ENCODE data around the gene AGFG1. TPM values are rescaled to one million over a fixed set of nuclear protein-coding genes. Genes with fewer than 3 reads are reported as not detected.

AGFG1 gene
- total RNA-seq, 1 donor from 2014 or later: 84.1 TPM

GRCh38 chr2:227462972-227463931, 8.7 kb upstream of the AGFG1 start:
- H2AFZ ChIP-seq (ENCODE audit: low read depth, low read length): peak overlapping the region; percentile 3
- TF ChIP-seq CTCF (IDR thresholded peaks at IDR 0.05; ENCODE audit: insufficient read depth, low read depth, low read length) (no peak), EZH2 (IDR thresholded peaks at IDR 0.05; ENCODE audit: insufficient read depth, low read length) (no peak)
- H3K27ac ChIP-seq (ENCODE audit: low read depth, low read length): no peak overlapping the region
- Mint-ChIP-seq H3K4me3 (ENCODE audit: unreplicated experiment) (no peak overlapping the region), H3K27me3 (ENCODE audit: low read depth, unreplicated experiment) (no peaks in the 10 kb centered on the region), H3K9me3 (ENCODE audit: unreplicated experiment) (no peaks in the 10 kb centered on the region), H3K27ac (ENCODE audit: unreplicated experiment) (no peak overlapping the region), H3K36me3 (ENCODE audit: low read depth, unreplicated experiment) (no peaks in the 10 kb centered on the region), H3K4me1 (ENCODE audit: low read depth, unreplicated experiment) (peaks cover 30% of the 10 kb centered on the region)
- peaks cover 28% of the 10 kb centered on the region for H3K4me1 ChIP-seq (ENCODE audit: insufficient read depth, low read length)
- H3K9me3 ChIP-seq (ENCODE audit: insufficient read depth, low read depth, low read length): no peaks in the 10 kb centered on the region
- DNase-seq (ENCODE audit: low read depth) (no peak), FAIRE-seq (no peak)
- no peak overlapping the region for H3K9ac ChIP-seq (ENCODE audit: low read length)
- H3K79me2 ChIP-seq (ENCODE audit: insufficient read depth, low read length): no peaks in the 10 kb centered on the region
- no peaks in the 10 kb centered on the region for H3K27me3 ChIP-seq (ENCODE audit: insufficient read depth, low read length)
- H3K4me2 ChIP-seq (ENCODE audit: low read length): no peak overlapping the region
- no peak overlapping the region for H3K4me3 ChIP-seq (ENCODE audit: insufficient read depth, low read depth, low read length)
- no peaks in the 10 kb centered on the region for H4K20me1 ChIP-seq (ENCODE audit: insufficient read depth, low read length)
- H3K36me3 ChIP-seq (ENCODE audit: insufficient read depth, low read length): no peaks in the 10 kb centered on the region

DNA sequence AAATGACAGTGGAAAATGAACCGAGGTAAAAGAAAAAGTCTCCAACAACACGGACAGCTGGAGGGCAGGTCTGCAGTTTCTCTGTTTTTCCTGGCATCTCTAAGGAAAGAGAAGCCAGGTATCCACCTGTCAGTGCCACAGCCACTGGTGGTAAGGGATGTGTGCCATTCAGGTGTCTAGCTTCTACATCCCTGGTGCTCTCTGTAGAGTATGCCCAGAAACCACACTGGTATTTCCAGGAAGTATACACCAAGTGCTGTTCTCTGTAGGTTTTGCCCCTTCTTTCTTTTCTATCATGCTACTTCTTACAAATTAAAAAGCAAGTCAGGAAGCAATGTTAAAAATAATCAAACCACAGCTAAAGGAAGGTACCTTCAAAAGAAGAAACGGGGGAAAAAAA, 7.6 kb upstream of the AGFG1 start:
- Histone ChIP-seq H3K4me1 (ENCODE audit: insufficient read depth, low read length) (peaks cover 28% of the 10 kb centered on the region), H3K79me2 (ENCODE audit: insufficient read depth, low read length) (no peaks in the 10 kb centered on the region), H3K36me3 (ENCODE audit: insufficient read depth, low read length) (no peaks in the 10 kb centered on the region), H2AFZ (ENCODE audit: low read depth, low read length) (no peak overlapping the region), H3K27me3 (ENCODE audit: insufficient read depth, low read length) (no peaks in the 10 kb centered on the region), H3K27ac (ENCODE audit: low read depth, low read length) (no peak overlapping the region), H3K4me3 (ENCODE audit: insufficient read depth, low read depth, low read length) (no peak overlapping the region), H3K9ac (ENCODE audit: low read length) (no peak overlapping the region), H4K20me1 (ENCODE audit: insufficient read depth, low read length) (no peaks in the 10 kb centered on the region), H3K9me3 (ENCODE audit: insufficient read depth, low read depth, low read length) (no peaks in the 10 kb centered on the region), H3K4me2 (ENCODE audit: low read length) (no peak overlapping the region)
- DNase-seq (ENCODE audit: low read depth) (no peak), FAIRE-seq (no peak)
- Mint-ChIP-seq H3K27me3 (ENCODE audit: low read depth, unreplicated experiment) (no peaks in the 10 kb centered on the region), H3K27ac (ENCODE audit: unreplicated experiment) (no peak overlapping the region), H3K9me3 (ENCODE audit: unreplicated experiment) (no peaks in the 10 kb centered on the region), H3K36me3 (ENCODE audit: low read depth, unreplicated experiment) (no peaks in the 10 kb centered on the region), H3K4me1 (ENCODE audit: low read depth, unreplicated experiment) (peaks cover 30% of the 10 kb centered on the region), H3K4me3 (ENCODE audit: unreplicated experiment) (no peak overlapping the region)
- no peak for TF ChIP-seq CTCF (IDR thresholded peaks at IDR 0.05; ENCODE audit: insufficient read depth, low read depth, low read length)

- H4K20me1 ChIP-seq (ENCODE audit: insufficient read depth, low read length): no peaks in the 10 kb centered on the region
- no peak overlapping the region for H3K9ac ChIP-seq (ENCODE audit: low read length)
- H3K4me3 ChIP-seq (ENCODE audit: insufficient read depth, low read depth, low read length): no peak overlapping the region
- peaks cover 28% of the 10 kb centered on the region for H3K4me1 ChIP-seq (ENCODE audit: insufficient read depth, low read length)
- no peak overlapping the region for H2AFZ ChIP-seq (ENCODE audit: low read depth, low read length)
- H3K27me3 ChIP-seq (ENCODE audit: insufficient read depth, low read length): no peaks in the 10 kb centered on the region
- DNase-seq (ENCODE audit: low read depth): no peak
- peaks cover 30% of the 10 kb centered on the region for H3K4me1 Mint-ChIP-seq (ENCODE audit: low read depth, unreplicated experiment)
- TF ChIP-seq EZH2 (IDR thresholded peaks at IDR 0.05; ENCODE audit: insufficient read depth, low read length): no peak
- TF ChIP-seq CTCF (IDR thresholded peaks at IDR 0.05; ENCODE audit: insufficient read depth, low read depth, low read length): no peak
- no peak overlapping the region for H3K27ac Mint-ChIP-seq (ENCODE audit: unreplicated experiment)
- H3K4me3 Mint-ChIP-seq (ENCODE audit: unreplicated experiment): peak overlapping the region; percentile 27
- H3K27me3 Mint-ChIP-seq (ENCODE audit: low read depth, unreplicated experiment): no peaks in the 10 kb centered on the region
- H3K79me2 ChIP-seq (ENCODE audit: insufficient read depth, low read length): no peaks in the 10 kb centered on the region
- no peaks in the 10 kb centered on the region for H3K9me3 Mint-ChIP-seq (ENCODE audit: unreplicated experiment)
- H3K4me2 ChIP-seq (ENCODE audit: low read length): no peak overlapping the region
- H3K27ac ChIP-seq (ENCODE audit: low read depth, low read length): no peak overlapping the region
- H3K9me3 ChIP-seq (ENCODE audit: insufficient read depth, low read depth, low read length): no peaks in the 10 kb centered on the region
- no peaks in the 10 kb centered on the region for H3K36me3 Mint-ChIP-seq (ENCODE audit: low read depth, unreplicated experiment)
- FAIRE-seq: no peak
- no peaks in the 10 kb centered on the region for H3K36me3 ChIP-seq (ENCODE audit: insufficient read depth, low read length)
Measured at GRCh38 chr2:227464851-227465250, 7.1 kb upstream of the AGFG1 start.

Measured in astrocyte (in vitro differentiated cells and primary cell).